GM12878 (cell line): ENCODE measurements around the gene IL1R2. TPM values are rescaled to one million over a fixed set of nuclear protein-coding genes. Genes with fewer than 3 reads are reported as not detected.
A peak's percentile ranks its signal among the peaks of the same experiment; 100 is the strongest.

Experiments used
- ATAC-seq: fragments of 200-7000 bp; cut with Tn5 transposase; 3 replicates; pipeline ENCODE4 v1.9.1; 2020; ENCODE audit warnings: mild to moderate bottlenecking, moderate library complexity
- BruUV-seq: library from RNA; stranded (reverse); fragments of 400-500 nt; replicated peaks from 2 replicates; lab custom pipeline; 2021; lab: Mats Ljungman, UMichigan
- CTCF ChIA-PET: fragments of 300-600 bp; sonication (Branson Sonifier 250); formaldehyde crosslinking; extraction: SDS; loops from one replicate; lab custom pipeline; 2021; ENCODE audit warnings: inconsistent platforms; lab: Yijun Ruan, JAX
- POLR2A ChIA-PET: fragments of 350-600 bp; formaldehyde crosslinking; extraction: SDS; loops from one replicate; lab custom pipeline; 2021; ENCODE audit warnings: inconsistent platforms; lab: Charles Lee
- RAD21 ChIA-PET: fragments of 300-600 bp; sonication (Branson Sonifier 250); formaldehyde crosslinking; loops from one replicate; lab custom pipeline; 2023; ENCODE audit warnings: antibody characterized with exemption; ENCODE audit not compliant: unreplicated experiment; lab: Charles Lee
- SMC1A ChIA-PET: fragments of 300-600 bp; sonication (Branson Sonifier 250); formaldehyde crosslinking; loops from one replicate; lab custom pipeline; 2023; ENCODE audit not compliant: unreplicated experiment, uncharacterized antibody; lab: Charles Lee
- DNase-seq: peaks from one replicate; pipeline ENCODE4 v3.0.0-alpha.2; 2011; ENCODE audit warnings: low read depth, low spot score
- FAIRE-seq: peaks from 3 replicates; lab custom pipeline; 2011; peaks lifted over from hg19 to GRCh38; lab: Jason Lieb, UNC
- H2AFZ ChIP-seq: 2 replicates; pipeline ENCODE4 v1.6.0; 2011; ENCODE audit warnings: low read depth, low read length, control low read depth; ENCODE audit not compliant: control insufficient read depth
- H3K27ac ChIP-seq: 2 replicates; pipeline ENCODE4 v1.5.1; 2011; ENCODE audit warnings: control low read depth; ENCODE audit not compliant: control insufficient read depth, insufficient read depth
- H3K27me3 ChIP-seq, 2 experiments: replicated peaks in 1 of 2; 2 replicates each; pipeline versions ENCODE4 v1.6.0 to v1.6.1; 2011; ENCODE audit warnings: low read length in 1 of 2; ENCODE audit not compliant: control insufficient read depth in 2 of 2, insufficient read depth in 2 of 2
- H3K36me3 ChIP-seq, 2 experiments: 2 replicates each; pipeline ENCODE4 v1.5.1; 2011; ENCODE audit warnings: low read length in 1 of 2; ENCODE audit not compliant: control insufficient read depth in 2 of 2, insufficient read depth in 2 of 2
- H3K4me1 ChIP-seq: 2 replicates; pipeline ENCODE4 v1.6.1; 2011; ENCODE audit warnings: mild to moderate bottlenecking, low read length, moderate library complexity, mixed read lengths; ENCODE audit not compliant: control insufficient read depth, insufficient read depth
- H3K4me2 ChIP-seq: 2 replicates; pipeline ENCODE4 v1.6.0; 2011; ENCODE audit warnings: control low read depth; ENCODE audit not compliant: control insufficient read depth, insufficient read depth
- H3K4me3 ChIP-seq: fragments of 200-600 bp; sonication (generic); 2 replicates; pipeline ENCODE4 v1.5.1; 2016
- H3K79me2 ChIP-seq: 2 replicates; pipeline ENCODE4 v1.6.0; 2011; ENCODE audit warnings: low read length; ENCODE audit not compliant: control insufficient read depth, insufficient read depth
- H3K9ac ChIP-seq: 2 replicates; pipeline ENCODE4 v1.8.0; 2011; ENCODE audit warnings: low read length, control low read depth, mixed read lengths; ENCODE audit not compliant: control insufficient read depth, insufficient read depth
- H3K9me3 ChIP-seq: replicated peaks from 3 replicates; pipeline ENCODE4 v1.5.1; 2011; ENCODE audit warnings: mild to moderate bottlenecking, low read length; ENCODE audit not compliant: control insufficient read depth, insufficient read depth
- H4K20me1 ChIP-seq: 2 replicates; pipeline ENCODE4 v1.6.0; 2011; ENCODE audit not compliant: control insufficient read depth, insufficient read depth
- ATF7 ChIP-seq: fragments of 450-650 bp; IDR thresholded peaks from 2 replicates; pipeline ENCODE4 v1.6.1; 2016; ENCODE audit warnings: low read depth, mild to moderate bottlenecking
- BHLHE40 ChIP-seq, 2 experiments: fragments of 450-650 bp in 1 of 2; IDR thresholded peaks; 2 replicates each; pipeline ENCODE4 v1.6.1; 2011 to 2017; ENCODE audit warnings: low read depth in 2 of 2, borderline replicate concordance in 1 of 2, improper control_type of control experiment in 1 of 2, low read length in 1 of 2, mild to moderate bottlenecking in 1 of 2
- IKZF1 ChIP-seq: fragments of 450-650 bp; conservative IDR thresholded peaks from 2 replicates; pipeline ENCODE4 v1.6.1; 2017; ENCODE audit warnings: antibody characterized with exemption, mild to moderate bottlenecking
- IRF4 ChIP-seq: IDR thresholded peaks from 2 replicates; pipeline ENCODE4 v1.6.1; 2011; ENCODE audit warnings: low read depth, low read length
- NR2F1 ChIP-seq: fragments of 450-650 bp; conservative IDR thresholded peaks from 2 replicates; pipeline ENCODE4 v1.6.1; 2017; ENCODE audit warnings: mild to moderate bottlenecking
- RAD21 ChIP-seq: IDR thresholded peaks from 2 replicates; pipeline ENCODE4 v1.6.1; 2011; ENCODE audit warnings: mild to moderate bottlenecking, low read depth, low read length, moderate library complexity; ENCODE audit not compliant: insufficient read depth
- SP1 ChIP-seq: IDR thresholded peaks from one replicate; pipeline ENCODE4 v1.6.1; 2011; ENCODE audit warnings: low read depth, low read length
- ZBED1 ChIP-seq: IDR thresholded peaks from 2 replicates; pipeline ENCODE4 v1.6.1; 2016; ENCODE audit warnings: borderline replicate concordance
- WGBS: methylation state at CpG from one replicate; pipeline ENCODE4 v1.1.6; 2016; ENCODE audit warnings: low lambda C conversion rate; ENCODE audit not compliant: insufficient replicate concordance, insufficient coverage; ENCODE audit errors: missing lambda C conversion rate; 5-methylcytosine and 5-hydroxymethylcytosine counted together
- in situ Hi-C: fragments of 300-500 bp; cut with MboI; formaldehyde crosslinking; loops from 9 replicates; pipeline ENCODE4 v1.14.3; 2018; ENCODE audit warnings: mixed read lengths
- intact Hi-C: fragments of 100-400 bp; cut with micrococcal nuclease; formaldehyde crosslinking; loops from one replicate; pipeline ENCODE4 v1.14.2; 2022; ENCODE audit not compliant: unreplicated experiment
- polyA plus RNA-seq, 11 experiments: library from polyadenylated mRNA; depleted of rRNA in 4 of 11; unstranded in 6 of 11; stranded (reverse) in 5 of 11; fragments of >200 nt; fragmentation: Nextera tagmentation in 4 of 11; fragmentation: Illumina TruSeq in 1 of 11; extraction: Ambion mirVana in 4 of 11; extraction: Trizol in 1 of 11; gene quantifications; 1 replicate in 1 of 11; 2 replicates in 10 of 11; pipeline versions ENCODE4 v1.2.1 to v1.2.3, GENCODE V29; 2011 to 2016; ENCODE audit warnings: inconsistent platforms in 2 of 11, missing spikeins in 2 of 11, low read depth in 1 of 11
- total RNA-seq, 4 experiments: library from RNA; depleted of rRNA in 3 of 4; stranded (reverse); fragments of >200 nt in 3 of 4; fragmentation: Illumina TruSeq in 1 of 4; extraction: Trizol in 1 of 4; gene quantifications; 2 replicates each; pipeline versions ENCODE4 v1.2.1 to v1.2.3, GENCODE V29; 2013 to 2021

Gene IL1R2
- total and polyA plus RNA-seq, 10 of the 15 experiments (the other 5 are each of a cell fraction or from before 2014, with no cell fraction given), result 0.44 to 6.4 (median 0.62) TPM

DNA sequence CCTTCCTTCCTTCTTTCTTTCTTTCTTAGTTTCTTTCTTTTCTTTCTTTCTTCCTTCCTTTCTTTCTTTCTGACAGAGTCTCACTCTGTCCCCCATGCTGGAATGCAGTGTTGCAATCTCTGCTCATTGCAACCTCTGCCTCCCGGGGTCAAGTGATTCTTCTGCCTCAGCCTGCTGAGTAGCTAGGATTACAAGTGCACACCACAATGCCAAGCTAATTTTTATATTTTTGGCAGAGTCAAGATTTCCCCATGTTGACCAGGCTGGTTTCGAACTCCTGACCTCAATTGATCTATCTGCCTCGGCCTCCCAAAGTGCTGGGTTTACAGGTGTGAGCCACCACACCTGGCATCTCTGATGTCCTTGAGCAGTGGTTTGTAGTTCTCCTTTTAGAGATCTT lies 48.5 kb downstream of the IL1R2 start (continued):
- TF ChIP-seq SP1 (no peak), NR2F1 (no peak), RAD21 (no peak)

DNA sequence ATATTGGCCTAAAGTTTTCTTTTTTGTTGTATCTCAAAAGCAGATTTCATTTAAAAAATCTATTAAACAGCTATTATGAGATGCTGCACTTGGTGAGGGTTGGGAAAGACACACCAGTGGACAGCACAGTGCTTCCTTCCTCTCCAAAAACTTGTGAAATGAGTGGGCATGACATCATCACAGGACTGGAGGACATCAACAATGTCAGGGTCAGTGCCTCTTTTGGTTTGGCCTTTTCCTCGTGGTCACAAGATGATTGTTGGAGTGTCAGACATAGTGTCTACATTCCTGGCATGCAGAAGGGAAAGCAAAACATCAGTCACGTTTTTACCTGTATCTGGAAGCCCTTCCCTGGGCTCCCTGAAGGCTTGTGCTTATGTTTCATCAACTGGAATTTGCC lies 49.6 kb downstream of the IL1R2 start:
- Histone ChIP-seq H3K4me2 (no peak overlapping the region), H3K27me3 (no peaks in the 10 kb centered on the region), H3K27ac (no peak overlapping the region), H3K9me3 (no peaks in the 10 kb centered on the region; the same call in 2 of the 3 replicates), H3K36me3 (no peaks in the 10 kb centered on the region)
- RAD21 ChIA-PET, result interaction anchor here (0.6 to 1.6 kb wide), 2 partner anchors 8 to 39 kb away, joined by 3 to 5 read pairs; no protein-coding TSS in a partner anchor
- no peak for DNase-seq
- TF ChIP-seq IRF4, result 0 out of 2 replicates have a peak, but pooled peaks have one; percentile 43
- peak; percentile 38 for TF ChIP-seq IKZF1
- TF ChIP-seq ATF7, result peak; percentile 72
- peak in 1 of 2 experiments; percentile 41; a peak in 1 of 4 replicates for TF ChIP-seq BHLHE40 (IDR thresholded peaks at IDR 0.05; ENCODE audit: borderline replicate concordance in 1 of 2, low read depth in 2 of 2, low read length in 1 of 2)
- no peak for TF ChIP-seq ZBED1
- peak; percentile 78 for TF ChIP-seq NR2F1
- TF ChIP-seq, all 136 proteins: peak for 5
- in situ Hi-C loops, result no loop called here
- H3K4me1 ChIP-seq, result no peaks in the 10 kb centered on the region
- no peak overlapping the region for H3K4me3 ChIP-seq
- H4K20me1 ChIP-seq, result no peaks in the 10 kb centered on the region
- ATAC-seq (no peak; the same call in 2 of the 3 replicates), FAIRE-seq (no peak)
- no peak overlapping the region for H2AFZ ChIP-seq
- POLR2A ChIA-PET, result no interaction called here
- no TSS peak for BruUV-seq
- CTCF ChIA-PET, result interaction anchor here (0.8 to 2.3 kb wide), 3 partner anchors 9 to 32 kb away, joined by 3 to 9 read pairs (median 3); no protein-coding TSS in a partner anchor
- no peak overlapping the region for H3K9ac ChIP-seq
- intact Hi-C loops, result no loop called here
- SMC1A ChIA-PET, result interaction anchor here (1.0 to 9.9 kb wide), 7 partner anchors 9 to 200 kb away, joined by 3 to 72 read pairs (median 10); no protein-coding TSS in a partner anchor
- WGBS, result 0% methylated on average over 2 of the region's 2 CpGs
- H3K79me2 ChIP-seq, result no peaks in the 10 kb centered on the region
